Activated naive CD8-positive, alpha-beta T cell treated with anti-CD3 and anti-CD28 coated beads for 36 hours (primary cell): Measurements from ENCODE around the gene VCX3B. TPM values are rescaled to one million over a fixed set of nuclear protein-coding genes. Genes with fewer than 3 reads are reported as not detected.

ENCODE experiments used
- DNase-seq: peaks from one replicate; pipeline ENCODE4 v3.0.0; 2021
- H3K27ac Mint-ChIP-seq: one replicate; pipeline ENCODE4 v1.8.0; 2022; ENCODE audit warnings: mild to moderate bottlenecking, moderate library complexity, mixed read lengths
- H3K27me3 Mint-ChIP-seq: one replicate; pipeline ENCODE4 v1.8.0; 2022; ENCODE audit warnings: mild to moderate bottlenecking, mixed read lengths
- H3K36me3 Mint-ChIP-seq: one replicate; pipeline ENCODE4 v1.8.0; 2021; ENCODE audit warnings: mild to moderate bottlenecking, mixed read lengths
- H3K4me1 Mint-ChIP-seq: one replicate; pipeline ENCODE4 v1.8.0; 2021; ENCODE audit warnings: mixed read lengths
- H3K4me3 Mint-ChIP-seq: one replicate; pipeline ENCODE4 v1.8.0; 2022; ENCODE audit warnings: mild to moderate bottlenecking, moderate library complexity, mixed read lengths
- H3K9me3 Mint-ChIP-seq: one replicate; pipeline ENCODE4 v1.8.0; 2022; ENCODE audit warnings: mixed read lengths
- total RNA-seq, 2 experiments: library from RNA; stranded (reverse); gene quantifications; one replicate each; pipeline ENCODE4 v1.2.3, GENCODE V29; 2021

VCX3B gene
- total RNA-seq, 2 experiments from 2014 or later, result not detected

GRCh38 chrX:8504451-8504850 lies 39.8 kb downstream of the VCX3B start:
- no peak for DNase-seq
- Mint-ChIP-seq H3K27me3 (no peaks in the 10 kb centered on the region), H3K4me1 (no peaks in the 10 kb centered on the region), H3K27ac (no peak overlapping the region), H3K4me3 (no peak overlapping the region), H3K36me3 (no peaks in the 10 kb centered on the region), H3K9me3 (no peaks in the 10 kb centered on the region)
